Measurements from ENCODE around the gene HTRA1. TPM values are rescaled to one million over a fixed set of nuclear protein-coding genes. Genes with fewer than 3 reads are reported as not detected.

Gene HTRA1
- total RNA-seq, 1 donor from 2014 or later: 185 TPM

GRCh38 chr10:122495406-122496340, 34.3 kb downstream of the HTRA1 start:
- DNase-seq: peak; percentile 57

GRCh38 chr10:122497241-122497640, 35.9 kb downstream of the HTRA1 start:
- no peak for DNase-seq

- no peak for DNase-seq
These were observed 37.2 kb downstream of the HTRA1 start for GRCh38 chr10:122498521-122498920.

- no peak for DNase-seq
These were observed 37.7 kb downstream of the HTRA1 start for GRCh38 chr10:122499012-122499411.

GRCh38 chr10:122499491-122499941, 38.2 kb downstream of the HTRA1 start:
- peak; percentile 77 for DNase-seq

- DNase-seq: no peak
These were observed 38.8 kb downstream of the HTRA1 start for GRCh38 chr10:122500194-122500593.

GRCh38 chr10:122500726-122501125, 39.4 kb downstream of the HTRA1 start:
- DNase-seq: no peak

GRCh38 chr10:122503012-122503411, 41.7 kb downstream of the HTRA1 start:
- DNase-seq: no peak

- peak; percentile 14 for DNase-seq
These were observed 42.7 kb downstream of the HTRA1 start for GRCh38 chr10:122503886-122504609.

- DNase-seq: peak; percentile 87
These were observed 43.2 kb downstream of the HTRA1 start for GRCh38 chr10:122504610-122504950.

- DNase-seq: no peak
These were observed 43.7 kb downstream of the HTRA1 start for GRCh38 chr10:122505011-122505410.

GRCh38 chr10:122505885-122506645, 44.7 kb downstream of the HTRA1 start:
- DNase-seq: no peak

GRCh38 chr10:122507616-122508015, 46.3 kb downstream of the HTRA1 start:
- no peak for DNase-seq

- DNase-seq: no peak
These were observed 46.7 kb downstream of the HTRA1 start for GRCh38 chr10:122508021-122508420.

- DNase-seq: no peak
These were observed 48.0 kb downstream of the HTRA1 start for GRCh38 chr10:122509323-122509722.

GRCh38 chr10:122510326-122510725, 49.0 kb downstream of the HTRA1 start:
- DNase-seq: no peak

- DNase-seq: no peak
These were observed 49.4 kb downstream of the HTRA1 start for GRCh38 chr10:122510736-122511135.

- DNase-seq: no peak
These were observed 51.7 kb downstream of the HTRA1 start for GRCh38 chr10:122513053-122513452.

GRCh38 chr10:122514045-122514840, 52.9 kb downstream of the HTRA1 start:
- DNase-seq: no peak

- DNase-seq: no peak
These were observed 53.7 kb downstream of the HTRA1 start for GRCh38 chr10:122515022-122515424.

GRCh38 chr10:122515588-122516231, 54.4 kb downstream of the HTRA1 start:
- DNase-seq: no peak

Measured in skin of body (tissue), 2 donors.